ENCODE measurements around the gene IL1RAP. TPM values are rescaled to one million over a fixed set of nuclear protein-coding genes. Genes with fewer than 3 reads are reported as not detected.

Gene IL1RAP
- total and polyA plus RNA-seq, 9 of the 15 experiments (the other 6 are each of a cell fraction or from before 2014, with no cell fraction given), result 0.23 to 1.8 (median 0.88) TPM

DNA sequence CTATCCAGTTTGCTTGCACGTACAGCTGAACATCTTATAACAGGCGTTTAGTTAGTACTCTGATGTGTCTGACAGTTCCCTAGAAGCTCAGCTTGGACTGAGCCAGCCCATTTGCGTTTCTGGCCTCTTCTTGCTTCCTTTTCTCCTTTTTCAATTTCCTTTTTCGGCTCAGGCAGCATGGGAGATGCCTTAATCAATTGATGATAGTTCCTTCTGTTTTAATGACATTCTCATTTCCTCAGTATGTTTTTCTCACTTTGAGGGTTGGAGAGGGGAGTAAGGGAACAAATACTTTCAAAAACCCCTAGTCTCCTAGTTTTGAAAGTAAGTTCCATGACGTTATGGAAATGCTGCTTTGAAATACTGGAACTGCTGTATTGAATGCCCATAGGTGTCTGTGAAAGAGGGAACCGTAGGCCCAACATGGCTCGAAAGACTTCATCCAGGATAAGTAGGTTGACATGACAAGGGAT, 18.9 kb downstream of the IL1RAP start (continued):
- TF ChIP-seq ZNF280A (IDR thresholded peaks at IDR 0.05; ENCODE audit: low read depth, partially characterized antibody) (no peak), ZNF696 (CRISPR knock-in tag; conservative IDR thresholded peaks at IDR 0.05) (no peak), U2AF2 (optimal IDR thresholded peaks at IDR 0.05; ENCODE audit: low read depth, low read length) (no peak), SMAD3 (CRISPR knock-in tag; conservative IDR thresholded peaks at IDR 0.05) (no peak), CEBPG (CRISPR knock-in tag; IDR thresholded peaks at IDR 0.05) (no peak), CEBPG (tag; conservative IDR thresholded peaks at IDR 0.05 in 1 of 2, IDR thresholded peaks at IDR 0.05 in 1 of 2) (no peak), ZNF184 (CRISPR knock-in tag; IDR thresholded peaks at IDR 0.05) (no peak), SRSF1 (IDR thresholded peaks at IDR 0.05; ENCODE audit: low read depth, low read length) (no peak), RBM22 (IDR thresholded peaks at IDR 0.05; ENCODE audit: low read depth, low read length, poor library complexity, severe bottlenecking) (no peak), ZNF143 (CRISPR knock-in tag; IDR thresholded peaks at IDR 0.05) (no peak)
